GM21737 (cell line): Measurements from ENCODE around the gene TMEM151B.

Experiments used
- ATAC-seq: cut with Tn5 transposase; IDR thresholded peaks from one replicate; pipeline ENCODE4 v1.9.1; 2021; ENCODE audit warnings: mild to moderate bottlenecking, moderate library complexity; ENCODE audit not compliant: unreplicated experiment

Gene TMEM151B

DNA sequence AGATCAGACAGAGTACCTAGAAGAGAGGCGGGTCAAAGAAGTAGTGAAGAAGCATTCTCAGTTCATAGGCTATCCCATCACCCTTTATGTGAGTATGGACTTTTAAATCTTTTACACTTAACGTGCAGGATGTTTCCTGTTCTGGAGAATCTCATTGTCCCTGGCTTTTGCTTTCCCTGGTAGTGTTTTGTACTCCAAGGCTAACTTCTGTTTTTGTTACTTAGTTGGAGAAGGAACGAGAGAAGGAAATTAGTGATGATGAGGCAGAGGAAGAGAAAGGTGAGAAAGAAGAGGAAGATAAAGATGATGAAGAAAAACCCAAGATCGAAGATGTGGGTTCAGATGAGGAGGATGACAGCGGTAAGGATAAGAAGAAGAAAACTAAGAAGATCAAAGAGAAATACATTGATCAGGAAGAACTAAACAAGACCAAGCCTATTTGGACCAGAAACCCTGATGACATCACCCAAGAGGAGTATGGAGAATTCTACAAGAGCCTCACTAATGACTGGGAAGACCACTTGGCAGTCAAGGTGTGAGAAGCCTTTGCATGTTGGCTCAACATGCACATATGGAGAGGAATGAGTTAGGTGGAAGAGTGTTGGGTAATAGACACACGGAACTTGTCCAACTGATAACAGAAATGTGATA is 20.1 kb upstream of the TMEM151B start:
- no peak for ATAC-seq

DNA sequence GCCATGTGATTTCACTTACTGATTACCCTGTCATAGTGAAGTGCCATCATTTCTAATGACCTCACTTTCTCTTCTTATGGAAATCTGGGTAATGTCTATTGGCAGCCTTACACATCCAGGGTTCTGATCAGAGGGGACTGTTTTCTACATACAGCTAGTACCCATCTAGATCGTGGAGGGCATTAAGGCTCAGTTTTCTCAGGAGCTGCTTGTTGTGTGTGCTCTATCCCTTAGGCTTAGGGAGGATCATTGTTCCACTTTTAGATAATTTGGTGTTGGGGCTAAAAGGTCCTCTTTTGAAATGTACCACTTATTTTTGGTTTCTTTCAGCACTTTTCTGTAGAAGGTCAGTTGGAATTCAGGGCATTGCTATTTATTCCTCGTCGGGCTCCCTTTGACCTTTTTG is 19.5 kb upstream of the TMEM151B start:
- no peak for ATAC-seq

DNA sequence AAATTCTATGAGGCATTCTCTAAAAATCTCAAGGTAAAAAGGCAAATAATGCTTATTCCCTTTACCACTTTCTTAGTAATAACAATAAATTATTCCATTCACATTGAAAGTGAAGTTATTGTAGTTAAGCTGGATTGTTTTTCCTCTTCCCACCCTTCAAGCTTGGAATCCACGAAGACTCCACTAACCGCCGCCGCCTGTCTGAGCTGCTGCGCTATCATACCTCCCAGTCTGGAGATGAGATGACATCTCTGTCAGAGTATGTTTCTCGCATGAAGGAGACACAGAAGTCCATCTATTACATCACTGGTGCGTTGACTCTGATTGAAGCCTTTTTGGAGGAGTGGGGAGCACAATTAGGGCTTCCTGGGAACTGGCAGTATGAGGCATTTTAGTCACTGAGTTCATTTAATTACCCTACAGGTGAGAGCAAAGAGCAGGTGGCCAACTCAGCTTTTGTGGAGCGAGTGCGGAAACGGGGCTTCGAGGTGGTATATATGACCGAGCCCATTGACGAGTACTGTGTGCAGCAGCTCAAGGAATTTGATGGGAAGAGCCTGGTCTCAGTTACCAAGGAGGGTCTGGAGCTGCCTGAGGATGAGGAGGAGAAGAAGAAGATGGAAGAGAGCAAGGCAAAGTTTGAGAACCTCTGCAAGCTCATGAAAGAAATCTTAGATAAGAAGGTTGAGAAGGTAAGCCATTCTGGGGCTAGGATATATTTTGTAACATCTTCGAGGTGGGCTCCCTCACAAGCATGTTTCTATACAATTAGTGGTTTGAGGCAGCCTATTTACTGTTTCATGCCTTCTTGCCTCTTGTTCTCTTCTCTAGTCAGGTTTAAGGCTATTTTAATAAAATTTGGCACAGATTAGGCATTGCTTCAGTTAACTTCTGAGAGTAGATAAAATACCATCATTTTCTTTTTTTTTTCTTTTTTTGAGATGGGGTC is 18.4 kb upstream of the TMEM151B start:
- ATAC-seq = no peak

DNA sequence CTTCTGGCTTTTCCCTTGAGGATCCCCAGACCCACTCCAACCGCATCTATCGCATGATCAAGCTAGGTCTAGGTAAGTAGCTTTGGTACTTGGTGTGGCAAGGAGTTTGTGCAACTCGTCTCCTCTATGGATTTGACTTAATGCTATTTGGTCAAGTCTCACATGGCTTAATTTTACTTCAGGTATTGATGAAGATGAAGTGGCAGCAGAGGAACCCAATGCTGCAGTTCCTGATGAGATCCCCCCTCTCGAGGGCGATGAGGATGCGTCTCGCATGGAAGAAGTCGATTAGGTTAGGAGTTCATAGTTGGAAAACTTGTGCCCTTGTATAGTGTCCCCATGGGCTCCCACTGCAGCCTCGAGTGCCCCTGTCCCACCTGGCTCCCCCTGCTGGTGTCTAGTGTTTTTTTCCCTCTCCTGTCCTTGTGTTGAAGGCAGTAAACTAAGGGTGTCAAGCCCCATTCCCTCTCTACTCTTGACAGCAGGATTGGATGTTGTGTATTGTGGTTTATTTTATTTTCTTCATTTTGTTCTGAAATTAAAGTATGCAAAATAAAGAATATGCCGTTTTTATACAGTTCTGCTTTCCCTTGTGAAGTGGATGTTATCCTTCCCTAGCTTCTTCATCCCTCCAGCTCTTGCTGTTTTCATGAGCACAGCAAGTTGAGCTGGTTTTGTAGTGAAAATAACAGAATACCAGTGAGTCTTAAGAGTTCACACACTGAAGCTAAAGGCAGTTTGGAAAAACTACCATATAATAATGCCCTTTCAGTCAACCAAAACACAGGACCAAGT is 16.7 kb upstream of the TMEM151B start:
- ATAC-seq = no peak

DNA sequence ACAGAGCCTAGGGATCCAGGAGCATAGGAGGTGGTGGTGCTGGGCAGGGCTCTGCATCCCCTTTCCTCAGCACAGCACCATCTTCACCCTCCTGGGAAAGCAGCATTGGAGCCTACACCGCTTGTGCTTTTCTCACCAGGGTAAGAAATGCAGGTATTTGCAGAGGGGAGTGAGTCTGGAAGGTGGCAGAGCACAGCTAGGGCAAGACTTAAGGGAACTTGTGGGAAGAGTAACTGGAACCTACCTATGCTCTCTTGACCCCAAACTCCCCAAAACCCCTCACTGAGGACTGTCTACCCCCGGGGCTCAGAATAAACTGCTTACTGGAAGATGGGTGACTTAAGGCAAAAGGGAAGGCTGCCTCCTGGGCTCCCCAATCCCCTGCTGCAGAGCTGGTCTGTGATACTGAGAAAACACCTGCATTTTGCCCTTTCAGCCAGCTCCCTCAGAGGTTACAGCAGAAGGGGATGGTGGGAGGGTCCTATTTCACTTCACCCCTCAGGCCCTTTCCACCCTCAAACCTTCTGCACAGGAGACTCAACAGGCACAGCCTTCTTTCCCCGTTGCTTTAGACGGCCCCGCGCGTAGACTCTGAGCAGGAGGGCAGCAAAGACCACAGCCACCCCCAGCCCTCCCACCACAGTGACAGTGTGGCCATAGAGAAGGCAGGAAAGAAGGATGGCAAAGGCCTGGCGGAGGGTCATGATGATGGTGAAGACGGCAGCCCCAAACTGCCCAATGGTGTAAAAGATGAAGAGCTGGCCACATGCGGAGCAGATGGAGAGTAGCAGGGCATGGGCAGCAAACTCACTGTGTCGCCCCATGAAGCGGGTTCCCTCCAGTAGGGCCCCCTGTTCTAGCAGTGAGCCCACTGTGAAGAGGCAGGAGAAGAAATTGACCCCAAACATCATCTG is 15.8 kb upstream of the TMEM151B start:
- ATAC-seq = no peak

DNA sequence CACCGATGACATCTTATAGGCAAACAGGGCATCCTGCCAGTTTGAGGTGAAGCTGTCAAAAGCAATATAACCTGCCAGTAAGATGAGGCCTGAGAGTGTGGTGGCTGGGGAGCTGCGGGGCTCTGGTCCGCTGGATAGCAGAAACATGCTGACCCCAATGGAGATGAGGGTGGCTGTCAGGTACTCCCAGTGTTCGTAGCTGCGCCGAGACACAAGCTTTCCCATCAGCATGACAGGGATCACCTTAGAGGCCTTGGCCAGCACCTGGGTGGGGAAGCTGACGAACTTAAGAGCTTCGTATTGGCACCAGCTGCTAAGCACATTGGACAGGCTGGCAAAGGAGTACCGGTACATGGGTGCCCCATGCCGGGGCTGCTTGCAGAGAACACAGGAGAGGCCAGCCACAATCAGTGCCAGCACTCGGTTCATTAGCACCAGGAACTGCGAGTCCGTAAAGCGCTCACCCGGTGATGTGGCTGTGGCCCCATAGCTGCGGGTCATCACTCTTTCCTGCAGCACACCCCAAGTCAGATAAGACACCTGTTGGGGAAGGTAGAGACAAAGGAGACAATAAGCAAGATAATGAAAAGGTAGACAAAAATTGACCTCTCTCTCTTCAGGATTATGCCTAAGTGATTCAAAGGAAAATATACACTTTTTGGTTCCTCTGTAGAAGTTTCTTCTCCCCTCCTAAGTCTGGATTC is 15.0 kb upstream of the TMEM151B start:
- no peak for ATAC-seq

DNA sequence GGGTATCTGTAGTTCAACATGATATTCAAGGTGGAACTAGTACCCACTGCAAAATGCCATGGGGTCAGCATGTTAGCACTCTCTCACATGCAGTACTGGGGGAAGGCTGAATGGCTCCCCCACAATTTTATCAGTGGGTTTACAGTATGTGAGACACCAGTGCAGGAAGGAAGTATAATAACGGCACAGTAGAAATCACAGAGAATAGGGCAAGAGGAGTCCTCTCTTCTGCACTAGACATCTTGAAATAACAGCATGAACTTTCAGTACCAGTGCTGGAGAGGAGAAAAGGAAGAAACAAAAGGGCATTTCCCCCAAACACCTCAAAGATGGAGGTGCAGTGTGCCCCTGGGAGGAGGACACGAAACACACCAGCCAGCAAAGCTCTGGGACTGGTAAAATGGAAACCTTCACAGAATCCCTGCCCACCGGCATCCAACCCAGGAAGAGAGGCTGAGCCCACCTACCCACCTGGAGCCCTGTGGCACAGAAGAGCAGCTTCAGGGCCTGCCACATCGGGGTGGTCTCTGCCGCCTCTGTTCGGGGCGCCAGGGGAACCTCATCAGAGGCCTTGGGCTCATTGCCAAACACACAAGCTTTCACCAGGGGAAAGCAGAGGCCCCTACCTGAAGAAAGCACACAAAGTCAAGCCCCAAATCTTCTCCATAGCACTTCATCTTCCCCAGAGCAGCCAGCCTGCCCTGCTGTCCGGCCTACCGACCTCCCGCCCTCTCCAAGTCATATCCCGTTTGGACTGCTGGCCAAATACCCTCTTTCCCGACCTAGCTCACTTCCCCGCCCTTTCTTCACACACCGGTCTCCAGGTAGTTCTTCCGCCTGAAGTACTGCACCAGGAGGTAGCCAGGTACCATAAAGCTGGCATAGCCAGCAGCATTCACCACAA is 14.1 kb upstream of the TMEM151B start:
- no peak for ATAC-seq

DNA sequence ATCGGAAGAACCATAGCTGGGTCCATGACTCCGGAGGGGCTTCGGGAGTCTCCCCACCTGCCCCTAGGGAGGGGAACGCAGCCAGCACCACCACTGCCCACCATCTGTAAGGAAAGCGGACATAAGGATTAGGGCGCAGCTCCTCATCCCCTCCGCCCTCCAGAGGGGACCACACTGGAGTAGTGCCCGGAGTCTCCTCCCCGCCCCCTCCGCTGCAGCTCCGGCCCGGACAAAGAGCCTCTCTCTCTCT is 13.6 kb upstream of the TMEM151B start:
- no peak for ATAC-seq

DNA sequence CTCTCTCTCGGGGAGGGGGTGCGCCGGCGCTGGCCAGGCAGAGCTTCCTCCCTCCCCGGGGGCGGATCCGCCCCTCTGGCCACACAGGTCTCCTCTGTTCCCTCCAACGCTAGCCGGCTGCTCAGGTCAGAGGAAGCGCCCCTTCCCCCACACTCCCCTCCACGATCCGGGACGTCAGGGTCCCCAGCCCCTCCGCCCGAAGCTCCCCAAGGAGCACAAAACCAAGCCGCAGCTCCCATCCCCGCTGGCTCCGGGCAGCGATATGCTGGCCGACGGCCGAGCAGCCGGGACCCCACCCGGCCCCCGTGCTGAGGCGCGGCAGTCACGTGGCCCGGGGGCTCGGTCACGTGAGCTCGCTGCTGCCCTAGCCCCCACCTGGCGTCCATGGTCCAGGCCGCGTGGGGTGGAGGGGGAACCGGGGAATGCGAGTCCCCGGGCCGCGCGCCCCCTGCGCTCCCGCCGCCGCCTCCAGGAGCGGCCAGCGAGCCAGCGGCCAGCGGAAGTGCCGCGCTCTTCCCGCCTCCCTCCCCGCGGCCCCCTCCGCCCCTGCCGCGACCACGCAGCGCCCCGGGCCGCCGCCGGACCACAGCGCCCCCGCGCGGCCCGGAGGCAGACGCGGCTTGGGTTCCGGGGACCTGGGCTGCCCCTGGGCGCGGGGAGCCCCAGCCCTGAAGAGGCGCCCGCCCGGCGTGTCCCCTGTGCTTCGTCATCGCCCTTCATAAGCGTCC is 13.1 kb upstream of the TMEM151B start, which contains the start of gene SLC35B2:
Gene SLC35B2, minus strand, starts transcription at position 504 of the 728 bp plus-strand sequence. Its CDS starts 118 bp downstream, at position 386.
- ATAC-seq = peak; percentile 47

DNA sequence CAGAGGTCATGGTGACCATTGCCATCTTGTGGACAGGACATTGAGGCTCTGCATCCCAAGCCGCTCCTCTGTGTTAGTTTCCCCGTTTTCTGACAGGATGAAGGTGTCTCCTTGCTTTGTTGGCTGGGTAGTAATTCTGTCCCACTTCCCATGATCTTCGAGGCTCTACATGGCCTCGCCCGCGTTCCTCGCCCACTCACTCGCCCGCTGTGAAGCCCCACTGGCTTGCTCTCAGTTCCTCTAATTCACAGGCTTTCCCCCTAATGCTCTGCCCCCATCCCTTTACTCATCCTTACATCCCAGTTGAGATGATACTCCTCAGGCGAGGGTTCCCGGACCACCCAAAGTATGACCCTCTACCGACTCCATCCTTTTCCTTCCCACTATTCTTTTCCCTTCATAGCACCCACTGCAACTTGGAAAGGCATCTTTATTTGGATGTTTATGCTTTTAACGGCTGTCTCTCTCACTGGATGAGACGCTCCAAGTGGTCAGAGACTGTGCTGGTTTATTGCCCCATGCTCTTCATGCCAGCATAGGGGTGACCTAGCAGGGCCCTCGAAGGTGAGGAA is 12.4 kb upstream of the TMEM151B start:
- ATAC-seq = peak; percentile 10

DNA sequence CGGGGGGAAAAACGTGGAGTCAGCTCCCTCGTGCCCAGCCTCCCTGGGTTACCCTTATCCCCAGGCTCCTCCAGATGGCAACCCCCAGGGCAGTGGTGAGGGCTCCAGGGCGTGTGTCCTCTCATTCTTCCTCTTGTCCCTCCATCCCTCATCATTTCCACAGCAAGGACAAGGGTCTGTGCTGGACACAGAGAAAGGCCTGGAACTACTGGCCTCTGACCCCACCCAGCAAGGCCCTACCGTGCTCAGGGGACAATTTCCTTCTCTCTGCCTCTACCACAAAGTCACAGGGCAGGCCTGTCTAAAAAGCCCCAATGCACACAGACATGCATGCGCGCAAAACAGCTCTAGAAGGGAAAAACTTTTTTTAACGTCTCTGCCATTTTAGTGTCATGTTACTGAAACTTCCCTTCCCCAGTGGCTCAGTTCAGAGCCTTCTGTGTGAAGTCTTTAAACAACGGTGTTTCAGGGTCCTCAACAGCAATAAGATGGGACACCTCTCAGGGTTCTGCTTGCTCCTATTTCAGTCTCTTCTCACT is 11.9 kb upstream of the TMEM151B start:
- no peak for ATAC-seq

DNA sequence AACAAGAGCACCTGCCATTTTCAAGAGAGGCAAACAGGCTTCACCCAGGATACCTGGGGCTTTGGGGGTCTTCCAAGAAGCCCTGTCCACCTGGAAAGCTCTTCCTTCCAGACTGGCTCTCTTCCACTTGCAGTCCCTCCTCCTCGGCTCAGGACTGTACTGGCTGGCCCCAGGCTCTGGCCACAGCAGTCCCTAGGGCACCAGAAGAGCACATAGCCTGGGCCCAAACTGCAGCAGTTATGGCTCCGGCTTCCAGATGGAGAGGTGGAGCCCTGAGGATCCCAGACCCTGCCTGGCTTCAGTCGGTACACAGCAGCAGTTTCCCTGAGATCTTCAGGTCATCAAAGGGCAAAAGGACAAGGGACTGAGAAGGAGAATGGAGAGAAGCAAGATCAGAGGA is 11.3 kb upstream of the TMEM151B start:
- ATAC-seq = no peak

DNA sequence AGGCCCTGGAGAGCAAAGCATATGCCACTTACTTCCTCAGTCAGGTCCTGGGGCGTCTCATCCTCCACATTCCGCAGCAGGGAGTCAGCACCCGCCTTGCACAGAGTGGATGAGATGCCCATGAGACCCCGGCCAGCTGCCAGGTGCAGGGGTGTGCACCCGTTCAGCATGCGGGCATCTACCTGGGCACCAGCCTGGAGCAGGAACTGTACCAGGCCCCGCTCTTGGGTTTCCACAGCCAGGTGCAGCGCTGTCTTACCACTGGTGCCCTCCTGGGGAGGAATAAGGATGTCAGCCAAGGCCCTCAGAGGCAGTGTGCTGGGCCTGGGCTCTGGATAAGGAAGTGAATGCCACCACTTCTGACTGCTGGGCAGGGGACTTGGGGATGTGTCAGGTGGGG is 10.2 kb upstream of the TMEM151B start:
- no peak for ATAC-seq

DNA sequence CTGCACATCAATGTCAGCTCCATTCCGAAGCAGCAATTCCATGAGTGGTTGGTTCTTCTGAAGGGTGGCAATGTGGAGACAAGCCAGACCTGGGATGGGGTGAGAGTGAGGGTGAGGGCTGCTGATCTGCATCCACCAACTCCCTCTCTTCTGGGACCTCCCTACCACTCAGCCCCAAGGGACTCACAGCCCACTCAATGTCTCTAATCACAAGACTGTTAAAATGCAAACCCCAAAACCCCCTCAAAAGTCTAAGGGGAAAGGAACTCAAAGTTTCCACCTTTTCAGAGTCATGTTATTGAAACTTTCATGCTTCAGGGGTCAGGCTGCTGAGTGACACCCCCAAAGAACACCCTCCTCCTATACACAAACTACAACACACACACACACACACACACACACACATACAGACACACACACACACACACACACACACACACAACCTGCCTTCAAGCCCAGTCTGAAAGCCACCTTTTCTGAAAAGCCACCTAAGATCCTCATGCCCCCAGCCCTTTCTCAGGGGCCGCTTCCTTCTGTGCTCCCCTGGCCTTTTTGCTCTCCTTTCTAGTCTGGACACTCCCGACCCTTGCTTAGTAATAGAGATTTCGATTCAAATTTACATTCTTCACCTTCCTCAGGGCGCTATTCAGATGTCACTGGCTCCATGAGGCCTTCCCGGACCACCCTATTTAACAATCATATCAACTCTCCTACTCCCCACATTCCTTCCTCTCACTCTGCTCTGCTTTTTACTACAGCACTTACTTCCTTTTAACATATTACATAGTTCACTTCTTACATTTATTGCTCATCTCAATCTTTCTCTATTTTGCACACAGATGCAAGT is 9.6 kb upstream of the TMEM151B start:
- no peak for ATAC-seq

DNA sequence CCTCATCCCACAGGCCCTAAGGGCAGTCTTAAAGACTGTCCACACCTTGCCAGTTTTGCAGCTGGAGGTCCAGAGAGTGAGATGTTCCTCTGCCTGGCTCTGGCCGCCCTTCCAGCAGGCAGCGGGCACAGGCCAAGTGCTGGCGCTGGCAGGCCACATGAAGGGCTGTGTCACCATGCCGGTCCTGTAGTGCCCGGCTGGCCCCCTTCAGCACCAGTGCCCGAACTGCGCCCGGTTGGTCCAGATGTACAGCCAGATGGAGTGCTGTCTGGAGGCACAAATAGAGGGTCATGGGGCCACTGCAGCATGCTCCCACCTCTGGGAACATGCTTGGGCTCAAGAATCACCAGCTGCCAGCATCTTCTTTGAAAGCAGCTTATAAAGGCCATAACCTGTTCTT is 8.7 kb upstream of the TMEM151B start:
- no peak for ATAC-seq

DNA sequence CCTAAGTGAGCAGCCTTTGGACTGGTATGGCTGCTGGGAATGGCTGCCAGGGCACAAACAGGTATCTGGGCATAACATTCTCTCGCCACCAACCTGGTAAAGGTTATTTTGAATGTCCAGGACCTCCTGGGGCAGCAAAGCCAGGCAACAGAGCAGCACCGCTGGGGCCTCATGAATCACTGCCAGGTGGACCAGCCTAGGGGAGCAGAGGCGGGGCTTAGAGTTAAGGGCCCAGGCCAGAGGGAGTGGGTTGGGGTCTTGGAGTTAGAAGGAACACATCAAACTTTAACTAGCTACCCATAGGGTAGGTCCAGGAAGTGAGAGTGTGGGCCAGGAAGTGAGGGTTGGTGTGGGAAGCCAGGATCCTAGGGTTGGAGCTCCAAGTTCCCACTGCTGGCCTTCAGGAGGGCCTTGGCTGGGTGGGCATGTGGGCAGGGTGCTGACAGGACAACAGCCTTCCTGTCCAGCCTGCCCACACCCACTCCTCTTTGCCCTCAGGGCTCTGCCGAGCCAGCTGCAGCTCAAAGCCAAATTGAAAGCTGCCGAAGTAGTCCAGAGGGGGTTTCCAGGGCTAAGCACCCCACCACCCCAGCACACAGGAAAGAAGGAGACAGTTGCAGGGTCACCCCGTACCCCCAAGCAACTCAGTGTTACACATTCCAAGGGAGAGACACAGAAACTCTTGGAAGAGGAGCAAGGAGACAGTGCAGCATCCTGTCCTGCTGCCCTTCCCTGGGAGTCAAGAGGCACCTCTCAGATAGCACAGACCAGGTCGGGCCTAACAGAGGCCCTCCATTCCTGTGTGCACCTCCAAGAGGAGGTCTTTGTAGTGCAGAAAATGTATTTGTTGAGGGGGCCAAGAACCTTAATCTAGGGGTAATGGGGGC is 7.5 kb upstream of the TMEM151B start:
- no peak for ATAC-seq
